Mesenchymal stem cell (in vitro differentiated cells and primary cell): Measurements from ENCODE around the gene BICDL1.

Experiments
- DNase-seq: peaks from one replicate; pipeline ENCODE4 v3.0.0-alpha.2; 2013
- H2AFZ ChIP-seq: one replicate; pipeline ENCODE4 v1.6.1; 2013; ENCODE audit warnings: low read depth, mild to moderate bottlenecking, control low read depth, inconsistent platforms, low read length, moderate library complexity
- H2AK5ac ChIP-seq: 2 replicates; pipeline ENCODE4 v1.6.1; 2013; ENCODE audit warnings: low read length, moderate library complexity, mild to moderate bottlenecking, inconsistent platforms; ENCODE audit not compliant: severe bottlenecking
- H2BK120ac ChIP-seq: one replicate; pipeline ENCODE4 v1.6.1; 2013; ENCODE audit warnings: low read depth, mild to moderate bottlenecking, inconsistent platforms, low read length, moderate library complexity
- H2BK12ac ChIP-seq, 2 experiments: one replicate each; pipeline ENCODE4 v1.6.1; 2013; ENCODE audit warnings: inconsistent platforms in 2 of 2, low read length in 2 of 2, mild to moderate bottlenecking in 2 of 2, moderate library complexity in 2 of 2, control low read depth in 1 of 2
- H2BK15ac ChIP-seq: one replicate; pipeline ENCODE4 v1.6.1; 2013; ENCODE audit warnings: mild to moderate bottlenecking, low read depth, inconsistent platforms; ENCODE audit not compliant: poor library complexity, severe bottlenecking
- H2BK5ac ChIP-seq: 2 replicates; pipeline ENCODE4 v1.6.1; 2013; ENCODE audit warnings: low read depth, mild to moderate bottlenecking, low read length, control low read depth, inconsistent platforms; ENCODE audit not compliant: poor library complexity, severe bottlenecking
- H3K14ac ChIP-seq, 2 experiments: one replicate each; pipeline ENCODE4 v1.6.1; 2013; ENCODE audit warnings: inconsistent platforms in 2 of 2, low read length in 2 of 2, control low read depth in 1 of 2, mild to moderate bottlenecking in 1 of 2, moderate library complexity in 1 of 2
- H3K18ac ChIP-seq, 2 experiments: one replicate each; pipeline ENCODE4 v1.6.1; 2013; ENCODE audit warnings: inconsistent platforms in 2 of 2, low read length in 2 of 2, control low read depth in 1 of 2, low read depth in 1 of 2, mild to moderate bottlenecking in 1 of 2
- H3K23ac ChIP-seq, 2 experiments: one replicate each; pipeline ENCODE4 v1.6.1; 2013; ENCODE audit warnings: inconsistent platforms in 2 of 2, low read length in 2 of 2, mild to moderate bottlenecking in 2 of 2, moderate library complexity in 2 of 2, control low read depth in 1 of 2
- H3K27ac ChIP-seq: 2 replicates; pipeline ENCODE4 v1.5.1; 2013; ENCODE audit warnings: mild to moderate bottlenecking, moderate library complexity, low read length, control low read depth, inconsistent platforms; ENCODE audit not compliant: poor library complexity, severe bottlenecking
- H3K27me3 ChIP-seq, 2 experiments: 2 replicates each; pipeline versions ENCODE4 v1.6.1 to v1.7.0; 2013; ENCODE audit warnings: low read length in 2 of 2, mild to moderate bottlenecking in 2 of 2, moderate library complexity in 2 of 2, control low read depth in 1 of 2, inconsistent platforms in 1 of 2; ENCODE audit not compliant: control insufficient read depth in 1 of 2, insufficient read depth in 1 of 2
- H3K36me3 ChIP-seq, 2 experiments: 2 replicates each; pipeline versions ENCODE4 v1.6.1 to v1.7.0; 2013; ENCODE audit warnings: low read length in 2 of 2, control low read depth in 1 of 2, inconsistent platforms in 1 of 2, low read depth in 1 of 2, mild to moderate bottlenecking in 1 of 2; ENCODE audit not compliant: insufficient read depth in 2 of 2, control insufficient read depth in 1 of 2
- H3K4ac ChIP-seq, 2 experiments: one replicate each; pipeline ENCODE4 v1.6.1; 2013; ENCODE audit warnings: inconsistent platforms in 2 of 2, low read length in 2 of 2, mild to moderate bottlenecking in 2 of 2, moderate library complexity in 2 of 2, control low read depth in 1 of 2, low read depth in 1 of 2
- H3K4me1 ChIP-seq: 2 replicates; pipeline ENCODE4 v1.6.1; 2013; ENCODE audit warnings: low read depth, low read length, control low read depth; ENCODE audit not compliant: control insufficient read depth, insufficient read depth
- H3K4me2 ChIP-seq: 2 replicates; pipeline ENCODE4 v1.6.1; 2013; ENCODE audit warnings: low read length, mild to moderate bottlenecking, inconsistent platforms; ENCODE audit not compliant: poor library complexity, severe bottlenecking
- H3K4me3 ChIP-seq, 2 experiments: 2 replicates each; pipeline versions ENCODE4 v1.5.1 to v1.7.0; 2013; ENCODE audit warnings: low read length in 2 of 2, mild to moderate bottlenecking in 2 of 2, control low read depth in 1 of 2, low read depth in 1 of 2; ENCODE audit not compliant: insufficient read depth in 1 of 2
- H3K79me1 ChIP-seq: replicated peaks from 2 replicates; pipeline ENCODE4 v1.6.1; 2013; ENCODE audit warnings: mild to moderate bottlenecking, control low read depth, low read length, inconsistent platforms; ENCODE audit not compliant: poor library complexity, severe bottlenecking
- H3K9ac ChIP-seq: 2 replicates; pipeline ENCODE4 v1.7.0; 2013; ENCODE audit warnings: mild to moderate bottlenecking, low read length, moderate library complexity
- H3K9me3 ChIP-seq: 2 replicates; pipeline ENCODE4 v1.7.0; 2013; ENCODE audit warnings: mild to moderate bottlenecking, low read length; ENCODE audit not compliant: control insufficient read depth
- H4K8ac ChIP-seq: one replicate; pipeline ENCODE4 v1.6.1; 2013; ENCODE audit warnings: inconsistent platforms, mild to moderate bottlenecking, low read length, moderate library complexity
- H4K91ac ChIP-seq: one replicate; pipeline ENCODE4 v1.6.1; 2013; ENCODE audit warnings: mild to moderate bottlenecking, low read length, inconsistent platforms
- WGBS: methylation state at CpG from one replicate; pipeline ENCODE4 v1.1.7; 2013; ENCODE audit warnings: mixed read lengths; 5-methylcytosine and 5-hydroxymethylcytosine counted together

BICDL1 gene

GRCh38 chr12:120119271-120119973 lies 130.4 kb downstream of the BICDL1 start:
- no peak overlapping the region for H3K23ac ChIP-seq
- no peak overlapping the region for H2BK12ac ChIP-seq
- H3K9ac ChIP-seq = peak overlapping the region; percentile 92
- H3K36me3 ChIP-seq = peaks cover 0 to 2% of the 10 kb centered on the region in 2 experiments
- no peak overlapping the region for H2BK5ac ChIP-seq
- no peak overlapping the region for H3K18ac ChIP-seq
- H4K91ac ChIP-seq = no peak overlapping the region
- H3K4me1 ChIP-seq = peaks cover 16% of the 10 kb centered on the region
- no peaks in the 10 kb centered on the region for H3K27me3 ChIP-seq
- DNase-seq = peak; percentile 89
- no peak overlapping the region for H3K4ac ChIP-seq
- no peak overlapping the region for H2AK5ac ChIP-seq
- H2BK15ac ChIP-seq = no peak overlapping the region
- peak overlapping the region in 1 of 2 experiments; percentile 6 for H3K4me3 ChIP-seq
- H2AFZ ChIP-seq = no peak overlapping the region
- WGBS = 93% methylated on average over 7 of the region's 9 CpGs
- H3K9me3 ChIP-seq = no peaks in the 10 kb centered on the region
- H3K4me2 ChIP-seq = no peak overlapping the region
- no peaks in the 10 kb centered on the region for H3K79me1 ChIP-seq
- H3K14ac ChIP-seq = no peak overlapping the region
- H4K8ac ChIP-seq = no peak overlapping the region
- peak overlapping the region; percentile 55 for H3K27ac ChIP-seq
- no peak overlapping the region for H2BK120ac ChIP-seq

- no peaks in the 10 kb centered on the region for H3K9me3 ChIP-seq
- DNase-seq = no peak
- peaks cover 11 to 15% of the 10 kb centered on the region in 2 experiments for H3K36me3 ChIP-seq
- H2AFZ ChIP-seq = no peak overlapping the region
- H2BK15ac ChIP-seq = no peak overlapping the region
- no peaks in the 10 kb centered on the region for H3K27me3 ChIP-seq
- peak overlapping the region in 1 of 2 experiments; percentile 35 for H3K14ac ChIP-seq
- H3K27ac ChIP-seq = no peak overlapping the region
- H3K79me1 ChIP-seq = peaks cover 2% of the 10 kb centered on the region
- peak overlapping the region; percentile 14 to 21 for H2BK12ac ChIP-seq
- H2BK5ac ChIP-seq = no peak overlapping the region
- peaks cover 5% of the 10 kb centered on the region for H3K4me1 ChIP-seq
- no peak overlapping the region for H2BK120ac ChIP-seq
- H3K4me3 ChIP-seq = no peak overlapping the region
- no peak overlapping the region for H3K9ac ChIP-seq
- peak overlapping the region in 1 of 2 experiments; percentile 32 for H3K4ac ChIP-seq
- H4K8ac ChIP-seq = no peak overlapping the region
- H3K23ac ChIP-seq = no peak overlapping the region
- WGBS = 88% methylated on average over 1 of the region's 2 CpGs
- H3K18ac ChIP-seq = peak overlapping the region in 1 of 2 experiments; percentile 68
- H2AK5ac ChIP-seq = no peak overlapping the region
- H3K4me2 ChIP-seq = no peak overlapping the region
- no peak overlapping the region for H4K91ac ChIP-seq
Measured at GRCh38 chr12:120121343-120121742, 132.3 kb downstream of the BICDL1 start.

GRCh38 chr12:120121766-120122293 lies 132.8 kb downstream of the BICDL1 start:
- H3K4ac ChIP-seq = no peak overlapping the region
- H3K4me3 ChIP-seq = no peak overlapping the region
- no peak overlapping the region for H2BK120ac ChIP-seq
- no peak overlapping the region for H3K9ac ChIP-seq
- H3K4me2 ChIP-seq = no peak overlapping the region
- no peak overlapping the region for H4K8ac ChIP-seq
- H3K27ac ChIP-seq = no peak overlapping the region
- H3K4me1 ChIP-seq = peaks cover 5% of the 10 kb centered on the region
- no peak overlapping the region for H2AK5ac ChIP-seq
- no peak overlapping the region for H3K18ac ChIP-seq
- H3K9me3 ChIP-seq = no peaks in the 10 kb centered on the region
- no peak overlapping the region for H4K91ac ChIP-seq
- H3K23ac ChIP-seq = no peak overlapping the region
- peak; percentile 26 for DNase-seq
- H2AFZ ChIP-seq = no peak overlapping the region
- H2BK12ac ChIP-seq = no peak overlapping the region
- H3K27me3 ChIP-seq = no peaks in the 10 kb centered on the region
- H3K14ac ChIP-seq = no peak overlapping the region
- WGBS = 95% methylated on average over 4 of the region's 4 CpGs
- H3K36me3 ChIP-seq = peaks cover 16 to 20% of the 10 kb centered on the region in 2 experiments
- no peak overlapping the region for H2BK5ac ChIP-seq
- peaks cover 2% of the 10 kb centered on the region for H3K79me1 ChIP-seq
- no peak overlapping the region for H2BK15ac ChIP-seq

- H2BK12ac ChIP-seq = no peak overlapping the region
- H3K18ac ChIP-seq = no peak overlapping the region
- H3K14ac ChIP-seq = no peak overlapping the region
- H2BK15ac ChIP-seq = no peak overlapping the region
- 98% methylated on average over 4 of the region's 4 CpGs for WGBS
- H3K36me3 ChIP-seq = peaks cover 47 to 50% of the 10 kb centered on the region in 2 experiments
- H2AFZ ChIP-seq = no peak overlapping the region
- H2BK5ac ChIP-seq = no peak overlapping the region
- H2BK120ac ChIP-seq = no peak overlapping the region
- no peak for DNase-seq
- no peak overlapping the region for H3K4me3 ChIP-seq
- no peak overlapping the region for H3K23ac ChIP-seq
- no peak overlapping the region for H4K8ac ChIP-seq
- H3K4me2 ChIP-seq = no peak overlapping the region
- H3K9me3 ChIP-seq = no peaks in the 10 kb centered on the region
- H4K91ac ChIP-seq = no peak overlapping the region
- H3K4me1 ChIP-seq = no peaks in the 10 kb centered on the region
- H3K27ac ChIP-seq = no peak overlapping the region
- no peak overlapping the region for H3K4ac ChIP-seq
- no peak overlapping the region for H2AK5ac ChIP-seq
- H3K79me1 ChIP-seq = peaks cover 4% of the 10 kb centered on the region
- no peaks in the 10 kb centered on the region for H3K27me3 ChIP-seq
- no peak overlapping the region for H3K9ac ChIP-seq
Measured at GRCh38 chr12:120125029-120125428, 136.0 kb downstream of the BICDL1 start.
